ENCODE measurements around the gene POLR1C. TPM values are rescaled to one million over a fixed set of nuclear protein-coding genes. Genes with fewer than 3 reads are reported as not detected.

The POLR1C gene
- total RNA-seq, 1 donor from 2014 or later = 91.7 TPM

GRCh38 chr6:43481075-43481474 lies 35.8 kb upstream of the POLR1C start:
- Mint-ChIP-seq H3K27me3 (no peaks in the 10 kb centered on the region), H3K27ac (no peak overlapping the region), H3K9me3 (no peaks in the 10 kb centered on the region), H3K4me3 (no peak overlapping the region), H3K4me1 (peaks cover 39% of the 10 kb centered on the region), H3K36me3 (ENCODE audit: low read depth) (peaks cover 19% of the 10 kb centered on the region)
- DNase-seq = no peak
- intact Hi-C loops (cut with micrococcal nuclease) = no loop called here

- Mint-ChIP-seq H3K27ac (no peak overlapping the region), H3K36me3 (ENCODE audit: low read depth) (peaks cover 19% of the 10 kb centered on the region), H3K9me3 (no peaks in the 10 kb centered on the region), H3K27me3 (no peaks in the 10 kb centered on the region), H3K4me1 (peaks cover 37% of the 10 kb centered on the region), H3K4me3 (no peak overlapping the region)
- DNase-seq = no peak
- intact Hi-C loops (cut with micrococcal nuclease) = no loop called here
These were observed 35.2 kb upstream of the POLR1C start for GRCh38 chr6:43481591-43482236.

GRCh38 chr6:43488667-43489276 lies 28.1 kb upstream of the POLR1C start:
- no peaks in the 10 kb centered on the region for H3K9me3 Mint-ChIP-seq
- H3K4me3 Mint-ChIP-seq = no peak overlapping the region
- no peak overlapping the region for H3K27ac Mint-ChIP-seq
- intact Hi-C loops (cut with micrococcal nuclease) = no loop called here
- peaks cover 6% of the 10 kb centered on the region for H3K4me1 Mint-ChIP-seq
- H3K36me3 Mint-ChIP-seq (ENCODE audit: low read depth) = peaks cover 3% of the 10 kb centered on the region
- no peak for DNase-seq
- H3K27me3 Mint-ChIP-seq = no peaks in the 10 kb centered on the region

- H3K9me3 Mint-ChIP-seq = no peaks in the 10 kb centered on the region
- no peak overlapping the region for H3K27ac Mint-ChIP-seq
- peaks cover 8% of the 10 kb centered on the region for H3K4me1 Mint-ChIP-seq
- no peaks in the 10 kb centered on the region for H3K27me3 Mint-ChIP-seq
- no peak overlapping the region for H3K4me3 Mint-ChIP-seq
- no peak for DNase-seq
- peaks cover 4% of the 10 kb centered on the region for H3K36me3 Mint-ChIP-seq (ENCODE audit: low read depth)
- intact Hi-C loops (cut with micrococcal nuclease) = no loop called here
These were observed 27.4 kb upstream of the POLR1C start for GRCh38 chr6:43489277-43490072.

GRCh38 chr6:43490523-43490939 lies 26.4 kb upstream of the POLR1C start:
- DNase-seq = no peak
- Mint-ChIP-seq H3K27ac (no peak overlapping the region), H3K27me3 (no peaks in the 10 kb centered on the region), H3K4me1 (peaks cover 16% of the 10 kb centered on the region), H3K9me3 (no peaks in the 10 kb centered on the region), H3K36me3 (ENCODE audit: low read depth) (peaks cover 2% of the 10 kb centered on the region), H3K4me3 (no peak overlapping the region)
- intact Hi-C loops (cut with micrococcal nuclease) = no loop called here

- Mint-ChIP-seq H3K9me3 (no peaks in the 10 kb centered on the region), H3K27me3 (no peaks in the 10 kb centered on the region), H3K36me3 (ENCODE audit: low read depth) (peaks cover 3% of the 10 kb centered on the region), H3K4me1 (peaks cover 16% of the 10 kb centered on the region), H3K4me3 (no peak overlapping the region), H3K27ac (no peak overlapping the region)
- intact Hi-C loops (cut with micrococcal nuclease) = no loop called here
- DNase-seq = no peak
These were observed 24.9 kb upstream of the POLR1C start for GRCh38 chr6:43491750-43492661.

- H3K27ac Mint-ChIP-seq = no peak overlapping the region
- H3K4me3 Mint-ChIP-seq = no peak overlapping the region
- H3K36me3 Mint-ChIP-seq (ENCODE audit: low read depth) = peaks cover 3% of the 10 kb centered on the region
- no peak for DNase-seq
- intact Hi-C loops (cut with micrococcal nuclease) = no loop called here
- H3K4me1 Mint-ChIP-seq = peaks cover 16% of the 10 kb centered on the region
- no peaks in the 10 kb centered on the region for H3K27me3 Mint-ChIP-seq
- H3K9me3 Mint-ChIP-seq = no peaks in the 10 kb centered on the region
These were observed 24.2 kb upstream of the POLR1C start for GRCh38 chr6:43492673-43493072.

GRCh38 chr6:43493230-43493629 lies 23.7 kb upstream of the POLR1C start:
- H3K27me3 Mint-ChIP-seq = no peaks in the 10 kb centered on the region
- DNase-seq = no peak
- intact Hi-C loops (cut with micrococcal nuclease) = no loop called here
- no peak overlapping the region for H3K4me3 Mint-ChIP-seq
- H3K4me1 Mint-ChIP-seq = peaks cover 16% of the 10 kb centered on the region
- no peaks in the 10 kb centered on the region for H3K9me3 Mint-ChIP-seq
- peaks cover 3% of the 10 kb centered on the region for H3K36me3 Mint-ChIP-seq (ENCODE audit: low read depth)
- H3K27ac Mint-ChIP-seq = no peak overlapping the region

GRCh38 chr6:43493833-43494232 lies 23.1 kb upstream of the POLR1C start:
- intact Hi-C loops (cut with micrococcal nuclease) = no loop called here
- no peaks in the 10 kb centered on the region for H3K27me3 Mint-ChIP-seq
- no peak for DNase-seq
- no peaks in the 10 kb centered on the region for H3K9me3 Mint-ChIP-seq
- peaks cover 16% of the 10 kb centered on the region for H3K4me1 Mint-ChIP-seq
- peaks cover 3% of the 10 kb centered on the region for H3K36me3 Mint-ChIP-seq (ENCODE audit: low read depth)
- no peak overlapping the region for H3K4me3 Mint-ChIP-seq
- H3K27ac Mint-ChIP-seq = no peak overlapping the region

GRCh38 chr6:43494321-43494720 lies 22.6 kb upstream of the POLR1C start:
- no peak overlapping the region for H3K4me3 Mint-ChIP-seq
- no peak for DNase-seq
- H3K27me3 Mint-ChIP-seq = no peaks in the 10 kb centered on the region
- no peak overlapping the region for H3K27ac Mint-ChIP-seq
- H3K4me1 Mint-ChIP-seq = peaks cover 16% of the 10 kb centered on the region
- peaks cover 5% of the 10 kb centered on the region for H3K36me3 Mint-ChIP-seq (ENCODE audit: low read depth)
- intact Hi-C loops (cut with micrococcal nuclease) = no loop called here
- no peaks in the 10 kb centered on the region for H3K9me3 Mint-ChIP-seq

- Mint-ChIP-seq H3K9me3 (no peaks in the 10 kb centered on the region), H3K4me3 (no peak overlapping the region), H3K36me3 (ENCODE audit: low read depth) (peaks cover 7% of the 10 kb centered on the region), H3K27ac (no peak overlapping the region), H3K4me1 (peaks cover 16% of the 10 kb centered on the region), H3K27me3 (no peaks in the 10 kb centered on the region)
- no peak for DNase-seq
- intact Hi-C loops (cut with micrococcal nuclease) = no loop called here
These were observed 22.1 kb upstream of the POLR1C start for GRCh38 chr6:43494766-43495165.

- peak; percentile 68 for DNase-seq
- Mint-ChIP-seq H3K27me3 (no peaks in the 10 kb centered on the region), H3K27ac (peak overlapping the region; percentile 43)
These were observed 21.4 kb upstream of the POLR1C start for GRCh38 chr6:43495409-43495941.

GRCh38 chr6:43496370-43497128 lies 20.3 kb upstream of the POLR1C start:
- Mint-ChIP-seq H3K9me3 (no peaks in the 10 kb centered on the region), H3K4me3 (no peak overlapping the region), H3K27ac (no peak overlapping the region), H3K36me3 (ENCODE audit: low read depth) (peaks cover 12% of the 10 kb centered on the region), H3K27me3 (no peaks in the 10 kb centered on the region), H3K4me1 (peaks cover 13% of the 10 kb centered on the region)
- intact Hi-C loops (cut with micrococcal nuclease) = no loop called here
- DNase-seq = peak; percentile 69

More at GRCh38 chr6:43495409-43495941, 21.4 kb upstream of the POLR1C start:
- H3K4me1 Mint-ChIP-seq = peaks cover 13% of the 10 kb centered on the region
- no peaks in the 10 kb centered on the region for H3K9me3 Mint-ChIP-seq
- H3K36me3 Mint-ChIP-seq (ENCODE audit: low read depth) = peaks cover 7% of the 10 kb centered on the region
- no peak overlapping the region for H3K4me3 Mint-ChIP-seq
- intact Hi-C loops (cut with micrococcal nuclease) = no loop called here

Measured in activated CD4-positive, alpha-beta T cell treated with anti-CD3 and anti-CD28 coated beads, Interleukin-2, amount 10 ng/mL, durations not matched to agents 24 days and 14 days (primary cell).